Activated CD4-positive, alpha-beta T cell treated with anti-CD3 and anti-CD28 coated beads, Interleukin-10, Interleukin-2, amounts not matched to agents 100 ng/mL and 50 ng/mL, durations not matched to agents 16 hours and 8 hours (primary cell): ENCODE data around the gene STEAP2.

ENCODE experiments used
- DNase-seq: peaks from one replicate; pipeline ENCODE4 v3.0.0-alpha.2; 2020

Gene STEAP2

DNA sequence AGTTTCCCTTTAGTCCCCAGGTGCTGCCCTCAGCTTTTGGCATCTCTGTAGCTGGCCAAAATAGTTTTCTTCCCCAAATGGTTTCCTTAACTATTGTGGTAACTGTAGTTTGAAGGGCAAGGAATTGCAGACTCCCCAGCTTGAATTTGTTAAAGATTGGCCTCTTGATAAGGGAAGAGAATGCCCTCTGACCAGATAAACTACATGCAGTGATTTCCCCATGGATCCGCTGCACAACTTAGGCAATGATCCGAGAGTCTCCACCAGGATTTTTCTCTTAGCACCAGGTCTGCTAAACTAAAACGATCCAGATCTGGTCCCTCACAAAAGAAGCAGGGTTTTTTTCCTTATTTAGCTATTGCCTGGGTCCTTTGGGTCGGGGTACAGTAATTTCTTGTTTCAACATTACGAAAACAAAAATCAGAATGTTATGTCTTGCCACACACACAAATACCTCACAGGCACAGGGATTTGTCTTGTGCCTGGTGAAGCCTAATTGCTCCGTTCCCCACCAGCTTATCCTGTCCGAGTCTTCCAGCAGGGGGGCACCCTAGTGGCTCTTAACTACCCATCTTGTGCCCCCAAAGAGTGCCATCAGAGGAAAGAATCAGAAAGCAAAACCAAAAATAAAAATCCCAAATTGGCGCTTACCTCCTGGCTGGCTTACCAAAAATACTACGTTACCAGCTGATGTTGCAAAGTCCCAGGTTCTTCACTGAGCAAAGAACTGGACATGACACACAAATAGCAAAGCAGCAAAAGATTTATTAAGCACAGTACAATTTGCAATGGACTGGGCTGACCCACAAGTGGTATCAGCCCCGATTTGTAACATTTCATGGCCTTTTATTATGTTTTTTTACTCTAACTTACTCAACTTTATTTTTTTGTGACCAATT is 16.4 kb upstream of the STEAP2 start:
- no peak for DNase-seq

DNA sequence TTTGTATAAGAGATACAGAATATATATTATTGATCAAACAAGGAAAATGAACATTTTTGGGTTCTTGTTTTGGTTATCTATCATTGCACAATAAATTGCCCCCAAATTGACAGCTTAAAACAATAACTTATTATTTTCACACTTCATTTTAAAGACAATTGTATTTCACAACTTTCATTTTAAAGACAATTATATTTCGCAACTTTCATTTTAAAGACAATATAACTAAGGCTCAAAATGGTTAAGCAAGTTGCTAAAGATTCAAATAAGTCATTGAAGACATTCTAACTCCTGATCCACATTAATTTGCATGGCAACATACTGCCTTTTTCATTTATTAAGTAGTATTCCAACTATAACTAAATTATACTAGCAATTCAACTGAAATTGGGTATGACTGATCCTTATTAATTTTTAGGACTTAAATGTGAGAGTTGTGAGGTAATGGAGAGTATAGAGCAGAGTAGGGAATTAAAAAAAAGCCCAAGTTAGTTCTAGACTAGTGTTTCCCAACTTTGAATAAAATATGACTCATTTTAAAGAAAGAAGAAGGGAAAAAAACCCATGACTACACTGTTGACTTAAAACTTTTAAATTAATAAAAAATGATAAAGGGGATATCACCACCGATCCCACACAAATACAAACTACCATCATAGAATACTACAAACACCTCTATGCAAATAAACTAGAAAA is 9.9 kb upstream of the STEAP2 start:
- no peak for DNase-seq

DNA sequence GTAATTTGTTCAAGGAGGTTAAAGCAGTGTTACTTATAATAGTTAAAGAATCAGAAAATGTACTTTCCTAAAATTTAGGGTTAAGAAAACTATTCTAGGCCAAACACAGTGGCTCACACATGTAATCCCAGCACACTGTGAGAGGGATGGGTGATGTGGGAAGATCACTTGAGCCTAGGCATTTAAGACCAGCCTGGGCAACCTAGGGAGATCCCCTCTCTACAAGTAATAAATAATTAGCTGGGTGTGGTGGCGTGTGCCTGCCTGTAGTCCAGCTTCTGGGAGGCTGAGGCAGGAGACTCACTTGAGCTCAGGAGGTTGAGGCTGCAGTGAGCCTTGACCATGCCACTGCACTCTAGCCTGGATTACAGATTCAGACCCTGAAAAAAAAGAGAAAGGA is 3.6 kb upstream of the STEAP2 start:
- no peak for DNase-seq

DNA sequence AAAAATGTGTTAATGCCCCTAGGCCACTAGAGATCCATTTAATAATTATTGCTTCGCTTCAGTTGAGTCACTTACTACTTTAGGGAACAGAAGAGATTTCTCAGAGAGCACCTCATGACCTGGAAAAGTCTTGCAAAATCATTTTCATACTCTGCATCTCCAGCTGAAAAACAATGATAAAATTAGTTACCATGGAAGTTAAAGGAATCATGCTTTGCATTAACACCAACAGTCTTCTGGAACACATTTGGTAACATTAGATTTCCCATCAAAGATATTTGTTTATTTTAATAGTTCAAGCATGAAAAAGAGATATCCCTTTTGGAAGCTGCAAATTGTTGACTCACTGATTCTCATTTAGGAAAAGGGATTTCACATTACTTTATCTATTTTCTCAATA is 1.8 kb upstream of the STEAP2 start:
- DNase-seq: no peak

DNA sequence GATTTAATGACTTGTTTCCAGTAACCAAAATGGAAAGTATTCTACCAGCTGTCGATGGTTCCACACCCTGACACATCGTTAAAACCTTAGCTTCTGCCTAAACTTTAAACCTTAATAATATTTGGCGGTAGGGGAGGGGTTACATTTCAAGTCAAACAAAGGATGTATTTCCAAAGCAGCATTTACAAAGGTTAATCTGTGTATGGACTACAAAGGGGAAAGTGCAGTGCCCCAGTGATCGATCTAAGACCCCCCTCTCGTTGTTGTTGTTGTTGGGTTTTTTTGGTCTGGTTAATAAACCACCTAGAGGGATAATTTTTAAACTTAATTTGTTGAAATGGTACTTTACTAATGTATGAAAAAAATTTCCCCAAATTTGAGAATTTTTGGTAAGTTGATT is 1.1 kb upstream of the STEAP2 start:
- DNase-seq: no peak

DNA sequence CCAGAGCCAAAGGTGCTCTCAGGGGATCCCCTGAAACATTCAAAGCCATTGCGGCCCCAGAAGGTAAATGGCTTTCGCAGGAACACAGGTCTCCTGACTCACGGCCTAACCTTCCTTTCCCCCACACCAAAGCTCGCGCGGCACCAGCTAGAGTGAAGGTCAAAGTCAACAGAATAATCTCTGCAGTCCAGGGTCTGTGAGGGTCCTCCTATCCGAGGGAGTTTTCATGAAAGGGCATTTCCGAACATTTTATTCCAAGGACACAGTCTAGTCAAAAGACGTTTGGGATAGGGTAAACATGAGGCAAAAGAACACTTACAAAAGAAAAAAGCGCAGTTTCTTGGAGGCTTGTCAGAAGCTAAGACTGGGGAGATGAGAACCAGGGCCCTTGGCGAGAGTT is 559 bp upstream of the STEAP2 start:
- DNase-seq: no peak

DNA sequence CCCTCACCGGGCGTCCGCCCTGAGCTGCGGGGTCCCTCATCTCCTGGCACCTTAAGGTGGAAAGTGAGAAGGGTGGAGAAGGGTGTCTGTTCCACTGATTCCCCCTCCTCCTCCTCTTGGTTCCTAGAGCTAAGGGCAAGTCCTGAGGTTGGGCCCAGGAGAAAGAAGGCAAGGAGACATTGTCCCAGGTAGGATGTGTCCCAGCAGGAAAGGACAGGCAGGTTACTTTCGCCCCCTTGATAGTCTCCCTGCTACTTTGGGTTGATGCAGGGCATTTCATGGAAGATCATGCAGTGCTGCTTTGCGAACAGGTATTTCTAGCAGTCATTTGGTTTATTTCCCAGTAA is 582 bp downstream of the STEAP2 start:
- DNase-seq: no peak

DNA sequence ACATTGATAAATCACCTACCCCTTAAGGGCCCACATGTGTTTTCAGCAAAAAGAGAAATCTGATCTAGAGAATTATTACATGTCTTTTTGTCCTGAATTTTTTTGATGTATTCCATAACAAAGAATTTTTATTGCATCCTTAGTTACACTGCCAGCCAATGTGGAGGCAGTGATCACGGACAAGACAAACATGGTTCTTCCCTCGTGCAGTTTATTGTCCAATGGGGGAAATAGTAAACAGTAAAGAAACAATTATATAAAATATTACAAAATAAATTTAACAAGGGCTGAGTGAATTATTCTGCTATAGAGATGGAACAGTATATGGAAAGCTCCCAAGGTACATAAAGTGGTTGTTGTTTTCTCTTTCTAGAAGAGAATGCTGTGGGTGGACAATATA is 2.0 kb downstream of the STEAP2 start:
- DNase-seq: no peak

DNA sequence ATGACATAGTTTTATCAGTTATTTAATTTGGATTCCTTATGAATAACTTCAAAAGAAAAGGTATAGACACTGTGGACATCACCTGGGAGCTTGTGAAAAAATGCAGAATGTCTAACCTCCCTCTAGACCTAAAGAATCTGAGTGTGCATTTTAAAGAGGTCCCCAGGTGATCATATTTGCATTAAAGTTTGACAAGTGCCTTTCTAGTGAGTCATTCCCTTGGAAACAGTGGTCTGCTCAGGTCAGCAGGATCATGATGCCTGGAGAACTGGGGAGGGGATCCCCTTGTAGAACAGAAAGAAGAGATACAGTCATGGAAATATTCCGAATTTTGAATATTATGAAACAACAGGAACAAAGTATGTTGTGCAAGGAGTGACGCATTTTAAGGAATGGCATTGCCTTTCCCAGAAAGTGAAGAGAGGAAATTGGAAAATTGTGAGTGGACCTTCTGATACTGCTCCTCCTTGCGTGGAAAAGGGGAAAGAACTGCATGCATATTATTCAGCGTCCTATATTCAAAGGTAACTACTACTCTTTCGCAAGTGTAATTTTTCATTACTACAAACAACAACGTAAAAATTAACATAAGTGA is 4.6 kb downstream of the STEAP2 start:
- DNase-seq: no peak

DNA sequence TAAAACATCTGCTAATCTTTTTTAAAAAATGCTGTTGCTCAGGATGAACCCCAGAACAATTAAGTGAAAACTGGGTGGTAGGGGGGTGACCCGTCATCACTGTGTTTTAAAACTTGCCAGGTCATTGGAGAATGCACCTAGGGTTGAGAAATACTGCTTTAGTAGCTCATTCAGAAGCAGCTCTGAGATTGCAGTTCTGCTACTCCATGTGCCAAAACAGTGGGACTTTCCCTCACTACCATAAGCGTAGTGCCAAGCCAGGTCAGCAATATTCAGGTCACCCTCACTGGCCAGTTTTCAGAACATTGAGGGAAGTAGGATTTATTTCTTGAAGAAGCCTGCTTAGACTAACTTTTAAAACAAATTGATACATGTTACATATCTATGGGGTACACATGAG is 5.2 kb downstream of the STEAP2 start:
- DNase-seq: no peak

DNA sequence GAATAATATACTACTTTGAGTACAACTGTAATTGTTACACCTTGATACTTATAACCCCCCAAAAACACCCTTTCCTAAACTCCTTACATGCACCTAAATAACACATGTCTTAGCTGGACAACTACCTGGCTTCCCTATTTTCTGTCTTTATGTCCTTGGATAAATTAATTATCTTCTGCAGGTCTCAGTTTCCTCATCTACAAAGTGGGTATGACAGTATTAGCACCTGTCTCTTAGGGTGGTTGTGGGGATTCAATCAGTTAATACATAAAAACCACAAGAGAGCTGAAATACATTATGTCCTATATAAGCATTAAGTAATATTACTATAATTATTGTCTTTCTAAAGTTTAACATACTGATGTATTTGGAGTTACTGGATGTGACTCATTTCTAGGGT is 10.8 kb downstream of the STEAP2 start:
- no peak for DNase-seq

DNA sequence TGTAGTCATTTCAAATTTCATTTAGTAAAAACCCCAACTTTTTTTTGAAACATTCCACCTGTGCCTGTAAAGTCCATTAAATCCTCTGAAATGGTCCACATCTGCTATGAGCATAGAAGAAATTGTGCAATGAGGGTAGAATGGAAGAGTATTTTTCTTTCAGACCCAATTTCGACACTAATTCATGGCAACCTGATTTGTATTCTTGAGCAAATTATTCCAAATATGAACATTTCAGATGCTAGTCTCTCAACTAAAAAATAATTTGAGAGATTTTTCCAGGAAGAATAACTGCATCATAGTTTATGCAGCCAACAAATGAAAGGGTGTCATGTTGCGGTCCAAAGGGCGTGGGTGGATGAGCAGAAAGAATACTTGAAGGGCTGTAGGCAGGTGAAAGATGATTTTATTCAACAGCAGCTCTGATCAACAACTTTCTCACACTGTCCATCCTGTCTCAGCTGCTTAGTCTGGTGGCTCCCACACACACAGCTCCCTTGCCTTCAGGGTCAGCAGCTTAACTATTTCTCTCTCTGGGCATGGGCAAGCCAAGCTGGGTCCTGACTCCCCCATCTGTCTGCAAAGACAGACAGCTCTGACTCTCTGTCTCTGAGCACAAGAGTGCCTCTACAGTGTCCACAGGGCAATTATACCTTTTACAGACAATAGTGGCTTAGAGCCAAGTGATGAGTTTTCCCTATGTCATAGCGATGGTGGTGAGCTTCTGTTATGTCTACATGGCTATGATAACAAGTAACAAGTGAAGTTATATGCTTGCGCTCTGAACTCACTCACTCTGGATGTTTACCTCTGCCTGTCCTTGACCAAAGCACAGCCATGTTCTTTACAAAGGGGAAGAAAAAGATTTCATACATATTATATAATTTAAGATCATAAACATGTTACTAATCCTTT is 11.5 kb downstream of the STEAP2 start:
- no peak for DNase-seq

DNA sequence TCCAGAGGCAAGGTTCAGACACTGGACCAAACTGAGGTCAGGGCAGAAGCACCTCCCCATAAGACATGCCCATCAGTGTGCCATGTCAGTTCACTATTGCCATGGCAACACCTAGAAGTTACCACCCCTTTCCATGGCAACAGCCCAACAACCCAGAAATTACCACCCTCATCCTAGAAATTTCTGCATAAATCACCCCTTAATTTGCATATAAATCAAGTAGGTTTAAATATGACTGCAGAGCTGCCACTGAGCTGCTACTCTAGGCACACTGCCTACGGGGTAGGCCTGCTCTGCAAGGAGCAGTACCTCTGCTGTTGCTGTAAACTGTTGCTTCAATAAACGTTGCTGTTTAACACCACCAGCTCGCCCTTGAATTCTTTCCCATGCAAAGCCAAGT is 12.7 kb downstream of the STEAP2 start:
- DNase-seq: no peak

DNA sequence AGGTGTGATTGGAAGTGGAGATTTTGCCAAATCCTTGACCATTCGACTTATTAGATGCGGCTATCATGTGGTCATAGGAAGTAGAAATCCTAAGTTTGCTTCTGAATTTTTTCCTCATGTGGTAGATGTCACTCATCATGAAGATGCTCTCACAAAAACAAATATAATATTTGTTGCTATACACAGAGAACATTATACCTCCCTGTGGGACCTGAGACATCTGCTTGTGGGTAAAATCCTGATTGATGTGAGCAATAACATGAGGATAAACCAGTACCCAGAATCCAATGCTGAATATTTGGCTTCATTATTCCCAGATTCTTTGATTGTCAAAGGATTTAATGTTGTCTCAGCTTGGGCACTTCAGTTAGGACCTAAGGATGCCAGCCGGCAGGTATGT is 13.6 kb downstream of the STEAP2 start:
- DNase-seq: no peak

DNA sequence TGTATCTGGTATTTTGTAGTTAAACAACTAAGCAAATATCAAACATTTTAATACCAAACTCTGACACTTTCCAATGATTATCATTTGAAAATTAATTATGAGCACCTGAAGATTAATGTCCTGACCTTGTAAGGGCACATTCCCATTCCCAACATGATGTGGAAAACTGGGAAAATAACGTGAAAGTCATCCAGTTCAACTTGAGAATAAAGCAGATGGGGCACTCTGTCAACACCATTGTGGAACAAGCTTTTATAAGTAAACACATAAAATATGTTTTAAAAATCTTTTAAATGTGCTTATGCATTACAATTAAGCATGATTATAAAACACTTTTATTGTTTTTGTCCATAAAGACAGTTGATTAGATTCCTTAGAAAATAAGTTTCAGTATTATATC is 14.1 kb downstream of the STEAP2 start:
- no peak for DNase-seq

DNA sequence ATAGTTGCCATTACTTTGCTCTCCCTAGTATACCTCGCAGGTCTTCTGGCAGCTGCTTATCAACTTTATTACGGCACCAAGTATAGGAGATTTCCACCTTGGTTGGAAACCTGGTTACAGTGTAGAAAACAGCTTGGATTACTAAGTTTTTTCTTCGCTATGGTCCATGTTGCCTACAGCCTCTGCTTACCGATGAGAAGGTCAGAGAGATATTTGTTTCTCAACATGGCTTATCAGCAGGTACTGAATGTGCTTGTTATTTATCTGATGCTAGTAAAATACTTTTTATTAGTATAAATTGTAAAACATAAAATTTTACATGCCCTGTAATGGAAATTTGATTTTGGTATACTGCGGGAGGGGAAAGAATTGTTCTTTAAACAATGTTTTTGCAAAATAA is 15.7 kb downstream of the STEAP2 start:
- no peak for DNase-seq

DNA sequence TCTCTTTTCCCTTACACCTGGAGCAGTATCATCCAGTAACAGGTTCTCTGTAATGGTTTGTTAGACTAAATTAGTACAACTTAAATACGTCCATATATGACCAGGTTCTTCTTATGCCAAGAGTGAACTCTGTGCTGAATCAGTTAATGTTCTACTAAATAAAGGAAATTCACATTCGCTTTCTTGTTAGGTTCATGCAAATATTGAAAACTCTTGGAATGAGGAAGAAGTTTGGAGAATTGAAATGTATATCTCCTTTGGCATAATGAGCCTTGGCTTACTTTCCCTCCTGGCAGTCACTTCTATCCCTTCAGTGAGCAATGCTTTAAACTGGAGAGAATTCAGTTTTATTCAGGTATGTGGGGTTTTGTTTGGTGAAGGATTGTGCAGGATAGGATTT is 18.1 kb downstream of the STEAP2 start:
- no peak for DNase-seq

DNA sequence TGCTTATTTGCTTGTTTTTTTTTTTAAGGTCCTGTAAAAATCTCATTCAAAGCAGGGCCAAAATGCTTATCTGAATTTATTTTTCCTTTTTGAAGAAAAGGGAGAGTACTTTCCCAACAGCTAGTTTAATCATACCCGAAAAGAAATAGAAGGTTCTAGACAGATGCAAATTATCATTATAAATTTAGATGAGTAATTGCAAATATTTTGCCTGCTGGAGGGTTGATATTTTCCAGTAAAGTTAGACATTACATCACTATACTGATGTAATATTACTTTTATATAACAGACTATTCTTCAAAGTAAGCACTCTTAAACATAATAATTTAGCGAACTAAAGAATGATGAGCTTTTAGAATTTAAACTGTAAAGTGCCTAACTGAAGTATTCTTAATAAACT is 19.3 kb downstream of the STEAP2 start:
- no peak for DNase-seq

DNA sequence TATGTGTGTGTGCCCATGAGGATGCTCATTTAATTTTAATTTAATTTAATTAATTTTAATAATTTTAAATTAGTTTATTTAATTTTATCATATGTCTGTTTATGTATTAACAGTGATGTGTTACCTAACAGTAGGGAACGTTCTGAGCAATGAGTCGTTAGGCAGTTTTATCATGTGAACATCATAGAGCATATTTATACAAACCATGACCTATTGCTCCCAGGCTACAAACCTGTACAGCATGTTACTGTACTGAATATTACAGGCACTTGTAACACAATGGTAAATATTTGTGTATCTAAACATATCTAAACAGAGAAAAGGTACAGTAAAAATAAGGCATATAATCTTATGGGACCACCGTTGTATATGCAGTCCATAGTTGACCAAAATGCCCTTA is 19.8 kb downstream of the STEAP2 start:
- DNase-seq: no peak

DNA sequence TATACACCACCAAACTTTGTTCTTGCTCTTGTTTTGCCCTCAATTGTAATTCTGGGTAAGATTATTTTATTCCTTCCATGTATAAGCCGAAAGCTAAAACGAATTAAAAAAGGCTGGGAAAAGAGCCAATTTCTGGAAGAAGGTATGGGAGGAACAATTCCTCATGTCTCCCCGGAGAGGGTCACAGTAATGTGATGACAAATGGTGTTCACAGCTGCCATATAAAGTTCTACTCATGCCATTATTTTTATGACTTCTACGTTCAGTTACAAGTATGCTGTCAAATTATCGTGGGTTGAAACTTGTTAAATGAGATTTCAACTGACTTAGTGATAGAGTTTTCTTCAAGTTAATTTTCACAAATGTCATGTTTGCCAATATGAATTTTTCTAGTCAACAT is 20.9 kb downstream of the STEAP2 start:
- DNase-seq: no peak

DNA sequence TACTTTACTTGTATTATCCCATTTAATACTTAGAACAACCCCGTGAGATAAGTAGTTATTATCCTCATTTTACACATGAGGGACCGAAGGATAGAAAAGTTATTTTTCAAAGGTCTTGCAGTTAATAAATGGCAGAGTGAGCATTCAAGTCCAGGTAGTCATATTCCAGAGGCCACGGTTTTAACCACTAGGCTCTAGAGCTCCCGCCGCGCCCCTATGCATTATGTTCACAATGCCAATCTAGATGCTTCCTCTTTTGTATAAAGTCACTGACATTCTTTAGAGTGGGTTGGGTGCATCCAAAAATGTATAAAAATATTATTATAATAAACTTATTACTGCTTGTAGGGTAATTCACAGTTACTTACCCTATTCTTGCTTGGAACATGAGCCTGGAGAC is 22.0 kb downstream of the STEAP2 start:
- DNase-seq: no peak

DNA sequence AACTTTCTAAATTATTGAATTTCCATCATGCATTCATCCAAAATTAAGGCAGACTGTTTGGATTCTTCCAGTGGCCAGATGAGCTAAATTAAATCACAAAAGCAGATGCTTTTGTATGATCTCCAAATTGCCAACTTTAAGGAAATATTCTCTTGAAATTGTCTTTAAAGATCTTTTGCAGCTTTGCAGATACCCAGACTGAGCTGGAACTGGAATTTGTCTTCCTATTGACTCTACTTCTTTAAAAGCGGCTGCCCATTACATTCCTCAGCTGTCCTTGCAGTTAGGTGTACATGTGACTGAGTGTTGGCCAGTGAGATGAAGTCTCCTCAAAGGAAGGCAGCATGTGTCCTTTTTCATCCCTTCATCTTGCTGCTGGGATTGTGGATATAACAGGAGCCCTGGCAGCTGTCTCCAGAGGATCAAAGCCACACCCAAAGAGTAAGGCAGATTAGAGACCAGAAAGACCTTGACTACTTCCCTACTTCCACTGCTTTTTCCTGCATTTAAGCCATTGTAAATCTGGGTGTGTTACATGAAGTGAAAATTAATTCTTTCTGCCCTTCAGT is 25.3 kb downstream of the STEAP2 start:
- no peak for DNase-seq

DNA sequence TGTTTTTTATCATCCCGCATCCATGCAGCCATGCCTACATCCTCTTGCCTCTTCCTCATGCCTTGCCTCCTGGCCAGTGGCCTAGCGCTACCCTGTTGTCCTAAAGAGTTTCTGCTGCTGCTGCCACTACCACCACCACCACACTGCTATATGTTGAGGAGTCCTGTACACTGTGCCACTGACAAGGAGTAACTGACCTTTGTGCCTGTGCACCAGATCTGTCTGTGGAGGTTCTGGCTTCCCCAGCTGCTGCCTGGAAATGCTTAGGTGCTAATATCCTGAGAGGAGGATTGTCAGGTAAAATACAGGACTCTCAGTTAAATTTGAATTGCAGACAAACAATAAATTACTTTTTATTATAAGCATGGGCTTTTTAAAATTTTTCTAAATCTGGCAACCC is 26.5 kb downstream of the STEAP2 start:
- DNase-seq: no peak
